ENCODE data around the gene LRSAM1.

The LRSAM1 gene

GRCh38 chr9:127495884-127496555 lies 44.7 kb downstream of the LRSAM1 start:
- no peak for TF ChIP-seq CTCF (conservative IDR thresholded peaks at IDR 0.05; ENCODE audit: low read depth, low read length)
- H3K4me3 ChIP-seq (ENCODE audit: low read depth, low read length), result no peak overlapping the region

GRCh38 chr9:127496974-127497373 lies 45.7 kb downstream of the LRSAM1 start:
- no peak overlapping the region for H3K4me3 ChIP-seq (ENCODE audit: low read depth, low read length)
- no peak for TF ChIP-seq CTCF (conservative IDR thresholded peaks at IDR 0.05; ENCODE audit: low read depth, low read length)
- no peak for DNase-seq (ENCODE audit: low read depth)

More at GRCh38 chr9:127495884-127496555, 44.7 kb downstream of the LRSAM1 start:
- no peak for DNase-seq (ENCODE audit: low read depth)

- TF ChIP-seq CTCF (conservative IDR thresholded peaks at IDR 0.05; ENCODE audit: low read depth, low read length), result no peak
- H3K4me3 ChIP-seq (ENCODE audit: low read depth, low read length), result no peak overlapping the region
Measured at GRCh38 chr9:127497656-127498290, 46.5 kb downstream of the LRSAM1 start.

GRCh38 chr9:127498298-127498697 lies 47.0 kb downstream of the LRSAM1 start:
- no peak overlapping the region for H3K4me3 ChIP-seq (ENCODE audit: low read depth, low read length)
- DNase-seq (ENCODE audit: low read depth), result no peak
- no peak for TF ChIP-seq CTCF (conservative IDR thresholded peaks at IDR 0.05; ENCODE audit: low read depth, low read length)

More at GRCh38 chr9:127497656-127498290, 46.5 kb downstream of the LRSAM1 start:
- no peak for DNase-seq (ENCODE audit: low read depth)

GRCh38 chr9:127500399-127500798 lies 49.1 kb downstream of the LRSAM1 start:
- no peak for TF ChIP-seq CTCF (conservative IDR thresholded peaks at IDR 0.05; ENCODE audit: low read depth, low read length)
- no peak overlapping the region for H3K4me3 ChIP-seq (ENCODE audit: low read depth, low read length)
- DNase-seq (ENCODE audit: low read depth), result no peak

GRCh38 chr9:127500862-127501261 lies 49.6 kb downstream of the LRSAM1 start:
- H3K4me3 ChIP-seq (ENCODE audit: low read depth, low read length), result no peak overlapping the region
- no peak for DNase-seq (ENCODE audit: low read depth)
- TF ChIP-seq CTCF (conservative IDR thresholded peaks at IDR 0.05; ENCODE audit: low read depth, low read length), result no peak

Measured in choroid plexus epithelial cell (primary cell).